HG02623 (cell line): Measurements from ENCODE around the gene AP2M1.
"Not testable (repeated sequence)": the region's sequence is repeated elsewhere in the genome, so short reads cannot be mapped to it uniquely, and the experiment has no call there.

Experiments
- ATAC-seq: cut with Tn5 transposase; IDR thresholded peaks from one replicate; pipeline ENCODE4 v1.9.1; 2021; ENCODE audit warnings: moderate library complexity; ENCODE audit not compliant: unreplicated experiment

Gene AP2M1

GRCh38 chr3:184174646-184175492 is at the start of gene AP2M1:
TSS of gene AP2M1 (plus strand) at chr3:184174855. CDS start at chr3:184176994, 2,139 bp downstream.
- ATAC-seq: peak; percentile 96

GRCh38 chr3:184126006-184126405 is 48.6 kb upstream of the AP2M1 start:
- no peak for ATAC-seq

DNA sequence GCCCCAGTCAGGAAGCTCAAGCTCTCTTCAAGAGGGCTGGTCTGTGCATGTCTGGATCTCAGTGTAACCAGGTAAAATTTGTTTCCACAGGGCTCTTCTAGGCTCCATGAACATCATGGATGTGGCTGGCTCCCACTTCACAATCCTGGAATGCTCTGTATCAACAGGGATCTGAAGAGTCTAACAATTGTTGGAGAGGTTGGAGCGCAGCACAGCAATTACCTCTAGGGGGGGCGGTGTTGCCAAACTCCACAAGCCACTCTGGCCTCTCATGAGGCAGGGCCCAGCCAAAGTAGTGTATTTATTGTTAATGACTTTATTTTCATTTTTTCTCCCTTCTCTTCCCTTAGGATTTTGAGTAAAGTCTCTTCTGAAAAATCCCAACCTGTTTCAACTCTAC is 45.6 kb upstream of the AP2M1 start:
- ATAC-seq: no peak

- no peak for ATAC-seq
Measured at GRCh38 chr3:184132945-184133344, 41.7 kb upstream of the AP2M1 start.

DNA sequence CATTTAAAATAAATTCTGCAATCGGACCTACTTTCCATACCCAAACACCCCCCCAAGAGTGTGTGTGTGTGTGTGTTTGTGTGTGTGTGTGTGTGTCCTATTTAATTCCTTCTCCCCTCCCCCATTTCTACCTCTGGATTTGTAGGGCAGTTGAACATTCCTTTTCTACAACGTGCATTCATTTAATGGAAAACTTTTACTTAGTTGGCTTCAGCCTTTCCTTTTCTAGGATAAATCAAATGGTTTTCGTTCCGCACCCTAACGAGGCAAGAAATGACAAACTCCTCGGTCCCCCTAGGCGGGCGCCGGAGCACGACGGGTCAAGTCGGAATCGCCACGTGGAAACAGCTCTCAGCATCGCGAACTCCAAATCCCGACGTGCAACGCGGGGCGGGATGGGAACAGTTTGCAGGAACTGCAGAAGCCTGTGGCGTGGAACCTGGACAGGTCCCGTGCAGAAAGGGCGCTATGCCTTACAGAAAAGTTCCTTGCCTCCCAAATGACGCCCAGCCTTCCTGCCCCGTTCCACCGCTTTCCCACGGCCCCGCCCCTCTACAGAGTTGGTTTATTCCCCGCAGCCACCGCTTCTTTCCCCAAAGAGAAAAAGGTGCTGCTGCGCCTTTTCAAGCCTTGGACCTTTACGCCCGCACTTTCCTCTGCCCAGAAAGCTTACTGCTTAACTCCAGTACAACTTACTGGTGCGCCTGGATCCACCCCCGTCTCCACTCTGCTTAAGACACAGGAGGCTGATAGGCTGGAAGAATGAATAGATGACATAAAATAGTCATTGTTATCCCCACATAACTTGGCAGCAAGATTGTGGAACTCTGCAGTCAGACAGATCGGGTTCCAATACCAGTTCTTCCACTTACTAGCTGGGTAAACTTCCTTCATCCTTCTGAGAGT is 40.6 kb upstream of the AP2M1 start:
- no peak for ATAC-seq

DNA sequence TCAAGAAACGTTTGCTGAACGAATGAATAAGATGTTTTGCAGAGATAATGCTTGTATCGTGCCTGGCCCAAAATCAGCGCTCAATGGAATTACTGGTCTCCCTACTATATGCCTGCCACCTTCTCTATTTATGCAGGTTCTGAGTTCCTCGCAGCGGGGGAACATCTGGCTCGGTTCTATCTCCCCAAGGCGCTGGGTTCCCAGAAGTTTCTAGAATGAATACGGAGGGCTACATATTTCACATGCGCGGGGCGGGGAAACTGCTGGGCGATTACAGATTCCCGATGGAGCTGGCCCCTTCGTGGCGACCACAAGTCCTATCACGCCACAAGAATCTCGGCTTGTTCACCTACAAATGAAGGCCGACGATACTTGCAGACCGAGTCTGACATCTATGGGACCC is 39.9 kb upstream of the AP2M1 start:
- peak; percentile 4 for ATAC-seq

- peak; percentile 90 for ATAC-seq
Measured at GRCh38 chr3:184135149-184135910, 39.3 kb upstream of the AP2M1 start, which contains the start of gene EIF2B5. TSS of gene EIF2B5 (plus strand) at chr3:184135358. CDS start at chr3:184135386, 28 bp downstream.

- ATAC-seq: no peak
Measured at GRCh38 chr3:184135911-184136260, 38.8 kb upstream of the AP2M1 start.

DNA sequence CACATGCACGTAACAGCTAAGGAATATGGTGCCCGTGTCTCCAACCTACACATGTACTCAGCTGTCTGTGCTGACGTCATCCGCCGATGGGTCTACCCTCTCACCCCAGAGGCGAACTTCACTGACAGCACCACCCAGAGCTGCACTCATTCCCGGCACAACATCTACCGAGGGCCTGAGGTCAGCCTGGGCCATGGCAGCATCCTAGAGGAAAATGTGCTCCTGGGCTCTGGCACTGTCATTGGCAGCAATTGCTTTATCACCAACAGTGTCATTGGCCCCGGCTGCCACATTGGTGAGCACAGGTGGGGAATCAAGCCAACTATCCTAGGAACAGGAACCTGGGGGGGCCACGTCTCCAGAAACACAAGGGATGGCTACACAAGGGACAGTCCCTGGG is 34.2 kb upstream of the AP2M1 start:
- ATAC-seq: no peak

DNA sequence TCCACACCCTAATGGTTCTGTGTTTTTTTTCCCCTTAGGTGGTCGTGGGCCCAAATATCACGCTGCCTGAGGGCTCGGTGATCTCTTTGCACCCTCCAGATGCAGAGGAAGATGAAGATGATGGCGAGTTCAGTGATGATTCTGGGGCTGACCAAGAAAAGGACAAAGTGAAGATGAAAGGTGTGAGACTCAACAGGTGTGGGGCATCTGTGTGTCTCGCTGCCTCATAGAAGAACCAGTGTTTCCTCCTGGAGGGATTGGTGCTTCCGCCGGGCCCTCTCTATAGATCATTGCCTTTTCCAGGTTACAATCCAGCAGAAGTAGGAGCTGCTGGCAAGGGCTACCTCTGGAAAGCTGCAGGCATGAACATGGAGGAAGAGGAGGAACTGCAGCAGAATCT is 32.5 kb upstream of the AP2M1 start:
- ATAC-seq: no peak

- ATAC-seq: no peak
Measured at GRCh38 chr3:184143327-184143726, 31.3 kb upstream of the AP2M1 start.

DNA sequence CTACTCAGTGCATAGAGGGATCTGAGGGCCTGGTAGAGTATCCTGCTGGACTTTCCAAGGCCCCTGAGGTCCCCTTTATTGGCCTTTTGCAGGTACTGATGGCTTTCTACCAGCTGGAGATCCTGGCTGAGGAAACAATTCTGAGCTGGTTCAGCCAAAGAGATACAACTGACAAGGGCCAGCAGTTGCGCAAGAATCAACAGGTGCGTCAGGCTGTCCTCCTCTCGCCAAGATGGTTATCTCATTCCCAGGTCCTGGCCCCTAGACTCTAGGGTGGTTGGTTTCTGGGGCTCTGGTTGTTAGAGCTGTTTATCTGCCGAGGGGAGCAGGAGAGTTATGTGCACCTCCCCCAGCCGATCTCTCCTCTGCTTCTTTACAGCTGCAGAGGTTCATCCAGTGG is 30.1 kb upstream of the AP2M1 start:
- ATAC-seq: no peak

- no peak for ATAC-seq
Measured at GRCh38 chr3:184145111-184145524, 29.5 kb upstream of the AP2M1 start.

- no peak for ATAC-seq
Measured at GRCh38 chr3:184145751-184146270, 28.8 kb upstream of the AP2M1 start.

GRCh38 chr3:184148076-184148475 is 26.6 kb upstream of the AP2M1 start:
- ATAC-seq: no peak

GRCh38 chr3:184149123-184149522 is 25.5 kb upstream of the AP2M1 start:
- ATAC-seq: no peak

- ATAC-seq: not testable (repeated sequence)
Measured at GRCh38 chr3:184149770-184150169, 24.9 kb upstream of the AP2M1 start.

DNA sequence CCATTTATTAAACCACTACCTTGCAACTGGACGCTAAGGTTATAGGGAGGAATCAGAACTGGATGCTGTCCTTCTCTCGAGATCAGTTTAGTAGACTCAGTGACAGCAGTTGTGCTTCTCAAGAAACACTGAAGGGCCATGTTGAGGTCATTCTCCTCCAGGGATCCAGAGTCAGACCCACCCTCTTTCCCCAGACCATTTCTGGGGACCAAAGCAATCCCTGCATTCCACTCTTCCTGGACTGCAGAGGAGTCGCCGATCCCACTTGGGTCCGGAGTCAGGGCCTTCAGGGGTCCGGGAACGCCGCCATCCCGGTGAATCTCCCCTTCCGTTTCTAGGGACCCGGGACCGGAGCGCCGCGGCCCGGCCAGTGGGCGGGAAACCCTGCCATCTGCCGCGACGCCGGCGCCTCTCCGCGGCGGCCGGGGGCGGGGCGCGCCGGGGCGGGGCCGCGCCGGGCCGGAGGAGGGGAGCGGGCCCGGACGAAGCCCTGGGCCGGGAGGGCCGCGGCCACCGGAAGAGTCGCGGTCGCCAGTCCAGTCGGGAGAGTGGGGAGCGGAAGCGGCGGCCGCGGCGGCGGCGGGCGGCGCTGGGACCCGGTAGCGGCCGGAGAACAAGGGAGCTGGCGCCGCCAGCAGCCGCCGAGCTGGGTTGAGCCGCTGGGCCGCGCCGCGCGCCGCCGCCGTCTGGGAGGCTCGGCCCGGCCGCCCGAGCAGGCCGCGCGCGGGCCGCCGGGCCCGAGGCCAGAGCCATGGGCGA is 19.6 kb upstream of the AP2M1 start, which contains the start of gene DVL3:
Gene DVL3, plus strand, starts transcription at position 493 of the 759 bp plus-strand sequence. Its CDS starts 259 bp downstream, at position 752.
- peak; percentile 77 for ATAC-seq

GRCh38 chr3:184155644-184156521 is 18.8 kb upstream of the AP2M1 start:
- ATAC-seq: peak; percentile 24
